SK-N-SH (cell line): ENCODE results near the gene CEACAM16. TPM values are rescaled to one million over a fixed set of nuclear protein-coding genes. Genes with fewer than 3 reads are reported as not detected.
A peak's percentile ranks its signal among the peaks of the same experiment; 100 is the strongest.

Source experiments
- CTCF ChIA-PET: fragments of 300-600, 350-600 bp; formaldehyde crosslinking; extraction: SDS; loops from one replicate; lab custom pipeline; 2021; lab: Yijun Ruan, JAX
- POLR2A ChIA-PET: fragments of 350-600 bp; sonication (Branson Sonifier 250); formaldehyde crosslinking; extraction: SDS; loops from one replicate; lab custom pipeline; 2020; ENCODE audit warnings: antibody characterized with exemption, inconsistent platforms; lab: Yijun Ruan, JAX
- DNase-seq: peaks from one replicate; pipeline ENCODE4 v3.0.0; 2012
- H2AFZ ChIP-seq: fragments of 200-600 bp; sonication (generic); 2 replicates; pipeline ENCODE4 v1.8.1; 2016; ENCODE audit warnings: antibody characterized with exemption, mild to moderate bottlenecking, low read depth
- H3F3A ChIP-seq: fragments of 200-600 bp; sonication (generic); replicated peaks from 2 replicates; pipeline ENCODE3; 2016; ENCODE audit warnings: antibody characterized with exemption, mild to moderate bottlenecking; ENCODE audit not compliant: insufficient read depth
- H3K27ac ChIP-seq, 2 experiments: fragments of 200-500 bp in 1 of 2; fragments of 200-600 bp in 1 of 2; sonication (Bioruptor generic) in 1 of 2; sonication (generic), shearing (Covaris generic) in 1 of 2; 2 replicates each; pipeline versions ENCODE4 v1.5.1 to v1.6.1; 2014 to 2016; ENCODE audit warnings: low read depth in 2 of 2, inconsistent platforms in 1 of 2, low read length in 1 of 2, mild to moderate bottlenecking in 1 of 2, mixed read lengths in 1 of 2
- H3K27me3 ChIP-seq: fragments of 200-600 bp; sonication (generic), shearing (Covaris generic); 2 replicates; pipeline ENCODE4 v1.6.1; 2016; ENCODE audit warnings: mixed run types; ENCODE audit not compliant: insufficient read depth
- H3K36me3 ChIP-seq, 2 experiments: fragments of 200-500 bp in 1 of 2; fragments of 200-600 bp in 1 of 2; sonication (Bioruptor generic) in 1 of 2; sonication (generic) in 1 of 2; replicated peaks in 1 of 2; 2 replicates each; pipeline versions ENCODE3 to v1.5.1; 2014 to 2016; ENCODE audit warnings: low read length in 1 of 2, mild to moderate bottlenecking in 1 of 2; ENCODE audit not compliant: insufficient read depth in 2 of 2, control insufficient read depth in 1 of 2
- H3K4me1 ChIP-seq, 2 experiments: fragments of 200-500 bp in 1 of 2; fragments of 200-600 bp in 1 of 2; sonication (Bioruptor generic) in 1 of 2; sonication (generic), shearing (Covaris generic) in 1 of 2; 2 replicates each; pipeline versions ENCODE4 v1.5.1 to v1.6.1; 2014 to 2016; ENCODE audit warnings: low read depth in 1 of 2, low read length in 1 of 2, mixed run types in 1 of 2; ENCODE audit not compliant: insufficient read depth in 2 of 2, control insufficient read depth in 1 of 2
- H3K4me2 ChIP-seq: fragments of 200-600 bp; sonication (generic), shearing (Covaris generic); 2 replicates; pipeline ENCODE4 v1.6.1; 2017; ENCODE audit warnings: mixed run types
- H3K4me3 ChIP-seq, 2 experiments: fragments of 200-500 bp in 1 of 2; fragments of 200-600 bp in 1 of 2; sonication (Bioruptor generic) in 1 of 2; sonication (generic), shearing (Covaris generic) in 1 of 2; 2 replicates each; pipeline versions ENCODE4 v1.5.1 to v1.8.1; 2014 to 2016; ENCODE audit warnings: low read depth in 2 of 2, inconsistent platforms in 1 of 2, low read length in 1 of 2, mild to moderate bottlenecking in 1 of 2, mixed read lengths in 1 of 2, moderate library complexity in 1 of 2
- H3K79me2 ChIP-seq: fragments of 200-600 bp; sonication (generic); 2 replicates; pipeline ENCODE4 v1.8.1; 2017; ENCODE audit warnings: mild to moderate bottlenecking; ENCODE audit not compliant: insufficient read depth
- H3K9ac ChIP-seq: fragments of 200-600 bp; sonication (generic); 2 replicates; pipeline ENCODE4 v1.6.1; 2017; ENCODE audit warnings: mixed run types
- H3K9me2 ChIP-seq: fragments of 200-600 bp; sonication (generic); 2 replicates; pipeline ENCODE4 v1.6.1; 2017; ENCODE audit warnings: mixed run types
- H3K9me3 ChIP-seq: fragments of 200-600 bp; sonication (generic); 2 replicates; pipeline ENCODE4 v1.6.1; 2017; ENCODE audit warnings: mixed run types, mild to moderate bottlenecking, moderate library complexity
- H4K20me1 ChIP-seq: fragments of 200-600 bp; sonication (generic); 2 replicates; pipeline ENCODE4 v1.6.1; 2017; ENCODE audit warnings: mild to moderate bottlenecking, mixed run types; ENCODE audit not compliant: insufficient read depth
- EP300 ChIP-seq, 2 experiments: IDR thresholded peaks; 2 replicates each; pipeline versions ENCODE4 v1.4.0 to v1.6.1; 2012; ENCODE audit warnings: borderline replicate concordance in 1 of 2, low read depth in 1 of 2, low read length in 1 of 2
- EZH2phosphoT487 ChIP-seq: fragments of 200-600 bp; sonication (generic); IDR thresholded peaks from 2 replicates; pipeline ENCODE4 v1.6.1; 2017; ENCODE audit warnings: low read depth, mixed run types, mild to moderate bottlenecking, antibody characterized with exemption, moderate library complexity, borderline replicate concordance
- FOSL2 ChIP-seq: IDR thresholded peaks from 2 replicates; pipeline ENCODE4 v1.4.0; 2012; ENCODE audit warnings: low read depth, mild to moderate bottlenecking, moderate library complexity, borderline replicate concordance
- FOXJ3 ChIP-seq: sonication (generic); formaldehyde crosslinking; IDR thresholded peaks from 2 replicates; pipeline ENCODE4 v1.5.1; 2020; ENCODE audit warnings: mild to moderate bottlenecking, missing genetic modification reagents
- JUND ChIP-seq: IDR thresholded peaks from 2 replicates; pipeline ENCODE4 v1.4.0; 2012
- MXI1 ChIP-seq: IDR thresholded peaks from 2 replicates; pipeline ENCODE4 v1.6.1; 2012; ENCODE audit warnings: mild to moderate bottlenecking, low read depth, low read length, improper control_type of control experiment
- RAD21 ChIP-seq: IDR thresholded peaks from 2 replicates; pipeline ENCODE4 v1.6.1; 2012; ENCODE audit warnings: mild to moderate bottlenecking, low read length
- RFX5 ChIP-seq: IDR thresholded peaks from 2 replicates; pipeline ENCODE4 v1.6.1; 2012; ENCODE audit warnings: mild to moderate bottlenecking, improper control_type of control experiment, low read length
- SIN3A ChIP-seq: IDR thresholded peaks from 2 replicates; pipeline ENCODE4 v1.6.1; 2012; ENCODE audit warnings: low read depth, mild to moderate bottlenecking, low read length, moderate library complexity, borderline replicate concordance
- TCF12 ChIP-seq: IDR thresholded peaks from 2 replicates; pipeline ENCODE4 v1.4.0; 2012
- TEAD4 ChIP-seq: IDR thresholded peaks from 2 replicates; pipeline ENCODE4 v1.4.0; 2012; ENCODE audit warnings: mild to moderate bottlenecking, borderline replicate concordance; ENCODE audit not compliant: insufficient read depth
- YY1 ChIP-seq: IDR thresholded peaks from 2 replicates; pipeline ENCODE4 v1.4.0; 2012; ENCODE audit warnings: low read depth, mild to moderate bottlenecking
- WGBS: methylation state at CpG from one replicate; pipeline ENCODE4 v1.1.6; 2017; ENCODE audit warnings: low lambda C conversion rate; 5-methylcytosine and 5-hydroxymethylcytosine counted together
- polyA plus RNA-seq, 3 experiments: library from polyadenylated mRNA; depleted of rRNA; stranded (reverse); fragments of >200 nt; gene quantifications; 2 replicates each; pipeline ENCODE4 v1.2.3, GENCODE V29; 2012
- TF ChIP-seq, protein P1 (sequence below): IDR thresholded peaks from 2 replicates; pipeline ENCODE4 v1.4.0; 2012; ENCODE audit warnings: low read depth
- TF ChIP-seq, protein P2 (sequence below): IDR thresholded peaks from 2 replicates; pipeline ENCODE4 v1.4.0; 2012; ENCODE audit warnings: low read depth, borderline replicate concordance
- TF ChIP-seq, protein P3 (sequence below): fragments of 200-600 bp; sonication (generic); IDR thresholded peaks from 2 replicates; pipeline ENCODE4 v1.6.1; 2017; ENCODE audit warnings: antibody characterized with exemption, mild to moderate bottlenecking, moderate library complexity
- TF ChIP-seq, protein P4 (sequence below): IDR thresholded peaks from 2 replicates; pipeline ENCODE4; 2012

CEACAM16 gene
- polyA plus RNA-seq, 1 of the 3 experiments (the other 2 are of a cell fraction): not detected

DNA sequence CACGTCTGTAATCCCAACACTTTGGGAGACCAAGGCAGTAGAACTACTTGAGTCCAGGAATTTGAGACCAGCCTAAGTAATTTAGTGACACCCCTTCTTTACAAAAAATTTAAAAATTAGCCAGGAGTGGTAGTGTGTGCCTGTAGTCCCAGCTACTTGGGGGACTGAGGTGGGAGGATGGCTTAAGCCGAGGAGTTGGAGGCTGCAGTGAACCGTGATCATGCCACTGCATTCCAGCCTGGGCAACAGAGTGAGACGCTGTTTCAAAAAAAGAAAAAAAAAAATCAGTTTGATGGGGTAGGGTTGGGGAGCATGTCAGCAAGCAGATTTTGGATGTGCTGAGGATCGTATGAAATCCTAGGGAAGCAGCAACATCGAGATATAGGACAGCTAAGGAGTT, 23.4 kb upstream of the CEACAM16 start:
- no peaks in the 10 kb centered on the region; the same call in 1 of the 2 replicates for H3K79me2 ChIP-seq
- H3K4me2 ChIP-seq: no peak overlapping the region
- H3K27me3 ChIP-seq: no peaks in the 10 kb centered on the region
- no peak overlapping the region for H3K9ac ChIP-seq
- no peaks in the 10 kb centered on the region for H4K20me1 ChIP-seq
- WGBS: 85% methylated on average over 6 of the region's 6 CpGs
- no peaks in the 10 kb centered on the region for H3K9me3 ChIP-seq
- no peak overlapping the region for H3K4me3 ChIP-seq
- no peaks in the 10 kb centered on the region for H3K9me2 ChIP-seq
- H2AFZ ChIP-seq: no peak overlapping the region
- POLR2A ChIA-PET: no interaction called here
- peaks cover 25% of the 10 kb centered on the region for H3F3A ChIP-seq
- no peaks in the 10 kb centered on the region for H3K4me1 ChIP-seq
- DNase-seq: no peak
- CTCF ChIA-PET: interaction anchor here (1.0 to 3.8 kb wide), 4 partner anchors 13 to 104 kb away, joined by 5 to 19 read pairs (median 10); no protein-coding TSS in a partner anchor
- H3K36me3 ChIP-seq: no peaks in the 10 kb centered on the region
- H3K27ac ChIP-seq: no peak overlapping the region
- TF ChIP-seq TCF12 (no peak), SIN3A (no peak), YY1 (no peak), JUND (no peak)
- TF ChIP-seq, protein P1, sequence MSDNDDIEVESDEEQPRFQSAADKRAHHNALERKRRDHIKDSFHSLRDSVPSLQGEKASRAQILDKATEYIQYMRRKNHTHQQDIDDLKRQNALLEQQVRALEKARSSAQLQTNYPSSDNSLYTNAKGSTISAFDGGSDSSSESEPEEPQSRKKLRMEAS: no peak

DNA sequence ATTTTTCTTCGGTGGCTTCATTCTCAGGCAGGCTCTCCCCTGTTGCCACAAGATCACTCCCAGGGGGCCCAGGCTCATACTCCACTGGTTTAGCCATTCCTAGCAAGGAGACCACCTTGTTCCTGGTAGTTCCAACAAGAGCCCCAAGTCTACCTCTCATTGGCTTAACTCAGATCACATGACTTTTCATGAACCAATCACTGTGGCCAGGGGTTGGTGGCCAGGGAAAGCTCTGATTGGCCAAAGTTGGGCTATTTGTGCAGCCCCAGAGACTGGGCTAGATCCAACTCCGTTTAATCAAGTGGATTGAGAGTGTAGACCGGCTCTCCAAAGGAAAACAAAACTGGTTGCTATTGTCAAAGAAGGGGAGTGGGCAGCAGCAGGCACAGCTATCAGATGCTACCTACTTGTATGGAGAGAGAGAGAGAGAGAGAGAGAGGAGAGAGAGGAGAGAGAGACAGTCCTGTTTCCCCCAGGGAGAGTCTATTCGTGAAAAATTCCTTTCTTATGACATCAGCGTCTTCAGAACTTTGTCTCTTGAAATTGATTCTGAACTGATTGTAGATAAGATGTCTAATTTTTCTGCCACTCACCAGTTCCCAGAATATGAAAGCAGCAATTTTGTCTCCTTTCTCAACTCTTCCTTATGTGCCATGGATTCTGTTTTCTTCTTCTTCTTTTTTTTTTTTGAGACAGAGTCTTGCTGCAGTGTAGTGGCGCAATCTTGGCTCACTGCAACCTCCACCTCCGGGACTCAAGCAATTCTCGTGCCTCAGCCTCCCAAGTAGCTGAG, 21.7 kb upstream of the CEACAM16 start:
- Histone ChIP-seq H3K4me1 (no peaks in the 10 kb centered on the region), H3F3A (peaks cover 28% of the 10 kb centered on the region), H2AFZ (peak overlapping the region; percentile 74), H3K9me3 (no peaks in the 10 kb centered on the region), H3K9me2 (no peaks in the 10 kb centered on the region), H3K79me2 (no peaks in the 10 kb centered on the region), H3K27ac (peak overlapping the region in 1 of 2 experiments; percentile 87; a peak in 2 of 4 replicates), H3K36me3 (no peaks in the 10 kb centered on the region), H3K9ac (peak overlapping the region; percentile 39; the same call in 1 of the 2 replicates), H4K20me1 (no peaks in the 10 kb centered on the region), H3K4me3 (no peak overlapping the region), H3K4me2 (peak overlapping the region; percentile 51), H3K27me3 (no peaks in the 10 kb centered on the region)
- WGBS: 27% methylated on average over 8 of the region's 8 CpGs
- TF ChIP-seq RAD21 (no peak), FOSL2 (peak; percentile 56; the same call in 1 of the 2 replicates), MXI1 (no peak), TEAD4 (peak; percentile 77; the same call in 1 of the 2 replicates), SIN3A (peak; percentile 62; the same call in 1 of the 2 replicates), FOXJ3 (no peak), EP300 (IDR thresholded peaks at IDR 0.05; ENCODE audit: borderline replicate concordance in 1 of 2, low read depth in 1 of 2, low read length in 1 of 2) (peak in 1 of 2 experiments; percentile 55; a peak in 1 of 4 replicates), RFX5 (peak; percentile 24; the same call in 1 of the 2 replicates), EZH2phosphoT487 (no peak), TCF12 (peak; percentile 59), JUND (peak; percentile 70)
- TF ChIP-seq, protein P2, sequence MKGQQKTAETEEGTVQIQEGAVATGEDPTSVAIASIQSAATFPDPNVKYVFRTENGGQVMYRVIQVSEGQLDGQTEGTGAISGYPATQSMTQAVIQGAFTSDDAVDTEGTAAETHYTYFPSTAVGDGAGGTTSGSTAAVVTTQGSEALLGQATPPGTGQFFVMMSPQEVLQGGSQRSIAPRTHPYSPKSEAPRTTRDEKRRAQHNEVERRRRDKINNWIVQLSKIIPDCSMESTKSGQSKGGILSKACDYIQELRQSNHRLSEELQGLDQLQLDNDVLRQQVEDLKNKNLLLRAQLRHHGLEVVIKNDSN: peak; percentile 65; the same call in 1 of the 2 replicates
- TF ChIP-seq, protein P3, sequence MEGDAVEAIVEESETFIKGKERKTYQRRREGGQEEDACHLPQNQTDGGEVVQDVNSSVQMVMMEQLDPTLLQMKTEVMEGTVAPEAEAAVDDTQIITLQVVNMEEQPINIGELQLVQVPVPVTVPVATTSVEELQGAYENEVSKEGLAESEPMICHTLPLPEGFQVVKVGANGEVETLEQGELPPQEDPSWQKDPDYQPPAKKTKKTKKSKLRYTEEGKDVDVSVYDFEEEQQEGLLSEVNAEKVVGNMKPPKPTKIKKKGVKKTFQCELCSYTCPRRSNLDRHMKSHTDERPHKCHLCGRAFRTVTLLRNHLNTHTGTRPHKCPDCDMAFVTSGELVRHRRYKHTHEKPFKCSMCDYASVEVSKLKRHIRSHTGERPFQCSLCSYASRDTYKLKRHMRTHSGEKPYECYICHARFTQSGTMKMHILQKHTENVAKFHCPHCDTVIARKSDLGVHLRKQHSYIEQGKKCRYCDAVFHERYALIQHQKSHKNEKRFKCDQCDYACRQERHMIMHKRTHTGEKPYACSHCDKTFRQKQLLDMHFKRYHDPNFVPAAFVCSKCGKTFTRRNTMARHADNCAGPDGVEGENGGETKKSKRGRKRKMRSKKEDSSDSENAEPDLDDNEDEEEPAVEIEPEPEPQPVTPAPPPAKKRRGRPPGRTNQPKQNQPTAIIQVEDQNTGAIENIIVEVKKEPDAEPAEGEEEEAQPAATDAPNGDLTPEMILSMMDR: 0 out of 2 replicates have a peak, but pooled peaks have one; percentile 12
- TF ChIP-seq, protein P4, sequence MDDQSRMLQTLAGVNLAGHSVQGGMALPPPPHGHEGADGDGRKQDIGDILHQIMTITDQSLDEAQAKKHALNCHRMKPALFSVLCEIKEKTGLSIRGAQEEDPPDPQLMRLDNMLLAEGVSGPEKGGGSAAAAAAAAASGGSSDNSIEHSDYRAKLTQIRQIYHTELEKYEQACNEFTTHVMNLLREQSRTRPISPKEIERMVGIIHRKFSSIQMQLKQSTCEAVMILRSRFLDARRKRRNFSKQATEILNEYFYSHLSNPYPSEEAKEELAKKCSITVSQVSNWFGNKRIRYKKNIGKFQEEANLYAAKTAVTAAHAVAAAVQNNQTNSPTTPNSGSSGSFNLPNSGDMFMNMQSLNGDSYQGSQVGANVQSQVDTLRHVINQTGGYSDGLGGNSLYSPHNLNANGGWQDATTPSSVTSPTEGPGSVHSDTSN: peak; percentile 67
- DNase-seq: peak; percentile 53
- ChIA-PET CTCF (interaction anchor here (1.0 to 1.7 kb wide), 4 partner anchors 12 to 107 kb away, joined by 3 to 7 read pairs (median 6); no protein-coding TSS in a partner anchor), POLR2A (no interaction called here)
